Activated naive CD4-positive, alpha-beta T cell treated with Interleukin-2 at 50 U/mL for 16 hours (primary cell): ENCODE data around the gene TXNDC11.

Experiments used
- DNase-seq: peaks from one replicate; pipeline ENCODE4 v3.0.0-alpha.2; 2020

The TXNDC11 gene

GRCh38 chr16:11748404-11749254 is 6.0 kb upstream of the TXNDC11 start:
- DNase-seq = no peak

- DNase-seq = no peak
These were observed 5.3 kb upstream of the TXNDC11 start for GRCh38 chr16:11747949-11748403.

- no peak for DNase-seq
These were observed 1.4 kb upstream of the TXNDC11 start for GRCh38 chr16:11744075-11744470.

- no peak for DNase-seq
These were observed 834 bp upstream of the TXNDC11 start for GRCh38 chr16:11743308-11744074.

- DNase-seq = peak; percentile 57
These were observed 543 bp downstream of the TXNDC11 start for GRCh38 chr16:11742093-11742535.

- DNase-seq = no peak
These were observed 2.1 kb downstream of the TXNDC11 start for GRCh38 chr16:11740567-11740966.

- no peak for DNase-seq
These were observed 3.7 kb downstream of the TXNDC11 start for GRCh38 chr16:11738742-11739544.

- no peak for DNase-seq
These were observed 4.9 kb downstream of the TXNDC11 start for GRCh38 chr16:11737713-11738112.

- no peak for DNase-seq
These were observed 5.8 kb downstream of the TXNDC11 start for GRCh38 chr16:11736903-11737302.

GRCh38 chr16:11735787-11736186 is 6.9 kb downstream of the TXNDC11 start:
- no peak for DNase-seq

- DNase-seq = no peak
These were observed 8.0 kb downstream of the TXNDC11 start for GRCh38 chr16:11734653-11735043.

GRCh38 chr16:11734025-11734652 is 8.5 kb downstream of the TXNDC11 start:
- DNase-seq = no peak

- DNase-seq = no peak
These were observed 11.4 kb downstream of the TXNDC11 start for GRCh38 chr16:11731222-11731621.

GRCh38 chr16:11729787-11730186 is 12.9 kb downstream of the TXNDC11 start:
- DNase-seq = no peak

- DNase-seq = no peak
These were observed 14.7 kb downstream of the TXNDC11 start for GRCh38 chr16:11727796-11728543.

GRCh38 chr16:11726008-11726407 is 16.6 kb downstream of the TXNDC11 start:
- no peak for DNase-seq

- no peak for DNase-seq
These were observed 17.2 kb downstream of the TXNDC11 start for GRCh38 chr16:11725457-11725856.

- no peak for DNase-seq
These were observed 20.2 kb downstream of the TXNDC11 start for GRCh38 chr16:11722468-11722808.

GRCh38 chr16:11721781-11722467 is 20.7 kb downstream of the TXNDC11 start:
- DNase-seq = no peak

GRCh38 chr16:11719762-11720161 is 22.9 kb downstream of the TXNDC11 start:
- DNase-seq = no peak

GRCh38 chr16:11719171-11719570 is 23.5 kb downstream of the TXNDC11 start:
- no peak for DNase-seq
